Astrocyte (in vitro differentiated cells and primary cell): ENCODE results near the gene TAPBP. TPM values are rescaled to one million over a fixed set of nuclear protein-coding genes. Genes with fewer than 3 reads are reported as not detected.

Source experiments
- DNase-seq: peaks from one replicate; pipeline ENCODE4 v3.0.0-alpha.2; 2010; ENCODE audit warnings: low read depth
- FAIRE-seq: peaks from 2 replicates; lab custom pipeline; 2011; peaks lifted over from hg19 to GRCh38; lab: Jason Lieb, UNC
- H2AFZ ChIP-seq: 2 replicates; pipeline ENCODE4 v1.6.0; 2012; ENCODE audit warnings: low read depth, low read length, inconsistent platforms
- H3K27ac ChIP-seq: 2 replicates; pipeline ENCODE4 v1.5.1; 2011; ENCODE audit warnings: low read depth, low read length, inconsistent platforms
- H3K27me3 ChIP-seq: 2 replicates; pipeline ENCODE4 v1.6.0; 2011; ENCODE audit warnings: low read length, inconsistent platforms; ENCODE audit not compliant: insufficient read depth
- H3K36me3 ChIP-seq: 2 replicates; pipeline ENCODE4 v1.5.1; 2011; ENCODE audit warnings: low read length, inconsistent platforms; ENCODE audit not compliant: insufficient read depth
- H3K4me1 ChIP-seq: 2 replicates; pipeline ENCODE4 v1.5.1; 2011; ENCODE audit warnings: low read length, inconsistent platforms; ENCODE audit not compliant: insufficient read depth
- H3K4me2 ChIP-seq: 2 replicates; pipeline ENCODE4 v1.6.0; 2012; ENCODE audit warnings: low read length, inconsistent platforms
- H3K4me3 ChIP-seq: 2 replicates; pipeline ENCODE4 v1.5.1; 2011; ENCODE audit warnings: low read depth, mild to moderate bottlenecking, low read length, inconsistent platforms; ENCODE audit not compliant: insufficient read depth
- H3K79me2 ChIP-seq: 2 replicates; pipeline ENCODE4 v1.6.0; 2012; ENCODE audit warnings: mild to moderate bottlenecking, low read length, inconsistent platforms; ENCODE audit not compliant: insufficient read depth
- H3K9ac ChIP-seq: 2 replicates; pipeline ENCODE4 v1.6.0; 2012; ENCODE audit warnings: mild to moderate bottlenecking, low read length, inconsistent platforms
- H3K9me3 ChIP-seq: 2 replicates; pipeline ENCODE4 v1.5.1; 2012; ENCODE audit warnings: low read depth, mild to moderate bottlenecking, low read length, inconsistent platforms; ENCODE audit not compliant: insufficient read depth
- H4K20me1 ChIP-seq: 2 replicates; pipeline ENCODE4 v1.6.0; 2012; ENCODE audit warnings: low read length, inconsistent platforms; ENCODE audit not compliant: insufficient read depth
- H3K27ac Mint-ChIP-seq: one replicate; pipeline ENCODE4 v1.8.0; 2021; ENCODE audit warnings: mild to moderate bottlenecking, mixed read lengths; ENCODE audit not compliant: unreplicated experiment
- H3K27me3 Mint-ChIP-seq: one replicate; pipeline ENCODE4 v1.8.0; 2021; ENCODE audit warnings: low read depth, mixed read lengths; ENCODE audit not compliant: unreplicated experiment
- H3K36me3 Mint-ChIP-seq: one replicate; pipeline ENCODE4 v1.8.0; 2021; ENCODE audit warnings: low read depth, mixed read lengths; ENCODE audit not compliant: unreplicated experiment
- H3K4me1 Mint-ChIP-seq: one replicate; pipeline ENCODE4 v1.8.0; 2021; ENCODE audit warnings: low read depth, mixed read lengths; ENCODE audit not compliant: unreplicated experiment
- H3K4me3 Mint-ChIP-seq: one replicate; pipeline ENCODE4 v1.8.0; 2021; ENCODE audit warnings: mild to moderate bottlenecking, moderate library complexity, mixed read lengths; ENCODE audit not compliant: unreplicated experiment
- H3K9me3 Mint-ChIP-seq: one replicate; pipeline ENCODE4 v1.8.0; 2021; ENCODE audit warnings: mild to moderate bottlenecking, mixed read lengths; ENCODE audit not compliant: unreplicated experiment
- CTCF ChIP-seq: IDR thresholded peaks from 2 replicates; pipeline ENCODE4 v1.5.1; 2011; ENCODE audit warnings: low read depth, mild to moderate bottlenecking, inconsistent platforms, low read length, moderate library complexity; ENCODE audit not compliant: insufficient read depth
- EZH2 ChIP-seq: IDR thresholded peaks from 2 replicates; pipeline ENCODE4 v1.6.1; 2012; ENCODE audit warnings: mild to moderate bottlenecking, low read length, inconsistent platforms; ENCODE audit not compliant: insufficient read depth
- total RNA-seq: library from RNA; stranded (reverse); gene quantifications from 2 replicates; pipeline ENCODE4 v1.2.1, GENCODE V29; 2021

The TAPBP gene
- total RNA-seq, 1 donor from 2014 or later, result 128 TPM

GRCh38 chr6:33272275-33273128 lies 41.4 kb downstream of the TAPBP start:
- H3K9ac ChIP-seq, result peak overlapping the region; percentile 90
- H3K4me1 ChIP-seq, result peaks cover 49% of the 10 kb centered on the region
- H3K27ac ChIP-seq, result peak overlapping the region; percentile 95
- no peaks in the 10 kb centered on the region for H3K9me3 ChIP-seq
- no peaks in the 10 kb centered on the region for H3K9me3 Mint-ChIP-seq
- no peaks in the 10 kb centered on the region for H3K27me3 ChIP-seq
- peaks cover 66% of the 10 kb centered on the region for H3K79me2 ChIP-seq
- H3K4me3 ChIP-seq, result peak overlapping the region; percentile 97
- H3K27me3 Mint-ChIP-seq, result no peaks in the 10 kb centered on the region
- H3K36me3 ChIP-seq, result peaks cover 46% of the 10 kb centered on the region
- peaks cover 17% of the 10 kb centered on the region for H3K36me3 Mint-ChIP-seq
- H3K27ac Mint-ChIP-seq, result peak overlapping the region; percentile 100
- no peak for FAIRE-seq
- TF ChIP-seq EZH2, result no peak
- peak overlapping the region; percentile 58 for H2AFZ ChIP-seq
- H4K20me1 ChIP-seq, result peaks cover 48% of the 10 kb centered on the region
- H3K4me2 ChIP-seq, result peak overlapping the region; percentile 95
- DNase-seq, result no peak
- peaks cover 26% of the 10 kb centered on the region for H3K4me1 Mint-ChIP-seq
- peak overlapping the region; percentile 100 for H3K4me3 Mint-ChIP-seq

- Histone ChIP-seq H3K27me3 (no peaks in the 10 kb centered on the region), H2AFZ (peak within 1 kb of the TSS; percentile 93), H3K9ac (peak within 1 kb of the TSS; percentile 90), H4K20me1 (peaks cover 47% of the 10 kb centered on the region), H3K36me3 (peaks cover 50% of the 10 kb centered on the region), H3K4me3 (peak within 1 kb of the TSS; percentile 97), H3K4me1 (peaks cover 40% of the 10 kb centered on the region), H3K27ac (peak within 1 kb of the TSS; percentile 95), H3K79me2 (peaks cover 66% of the 10 kb centered on the region), H3K4me2 (peak within 1 kb of the TSS; percentile 95), H3K9me3 (no peaks in the 10 kb centered on the region)
- peak; percentile 71 for FAIRE-seq
- Mint-ChIP-seq H3K4me3 (peak within 1 kb of the TSS; percentile 100), H3K9me3 (no peaks in the 10 kb centered on the region), H3K36me3 (peaks cover 18% of the 10 kb centered on the region), H3K27me3 (no peaks in the 10 kb centered on the region), H3K27ac (peak within 1 kb of the TSS; percentile 100), H3K4me1 (peaks cover 26% of the 10 kb centered on the region)
- no peak for TF ChIP-seq CTCF
- no peak for TF ChIP-seq EZH2
- DNase-seq, result peak; percentile 99
Observed at GRCh38 chr6:33271468-33272274, 42.2 kb downstream of the TAPBP start, which contains the start of the genes RPS18 and VPS52. Gene RPS18 (plus strand): TSS chr6:33272075. CDS start chr6:33272120, 45 bp downstream. Gene VPS52 (minus strand): TSS chr6:33271876. CDS start chr6:33271675, 201 bp downstream.

- H4K20me1 ChIP-seq, result peaks cover 41% of the 10 kb centered on the region
- H3K36me3 ChIP-seq, result peaks cover 44% of the 10 kb centered on the region
- H3K4me2 ChIP-seq, result peak overlapping the region; percentile 95
- peak overlapping the region; percentile 100 for H3K4me3 Mint-ChIP-seq
- H3K27me3 Mint-ChIP-seq, result no peaks in the 10 kb centered on the region
- no peaks in the 10 kb centered on the region for H3K27me3 ChIP-seq
- H3K4me1 Mint-ChIP-seq, result peaks cover 23% of the 10 kb centered on the region
- DNase-seq (no peak), FAIRE-seq (no peak)
- H3K9me3 ChIP-seq, result no peaks in the 10 kb centered on the region
- TF ChIP-seq EZH2, result no peak
- peak overlapping the region; percentile 95 for H3K27ac ChIP-seq
- H3K4me3 ChIP-seq, result peak overlapping the region; percentile 97
- peaks cover 22% of the 10 kb centered on the region for H3K36me3 Mint-ChIP-seq
- peak overlapping the region; percentile 100 for H3K27ac Mint-ChIP-seq
- H3K4me1 ChIP-seq, result peaks cover 35% of the 10 kb centered on the region
- peak overlapping the region; percentile 90 for H3K9ac ChIP-seq
- peak overlapping the region; percentile 93 for H2AFZ ChIP-seq
- H3K79me2 ChIP-seq, result peaks cover 66% of the 10 kb centered on the region
- H3K9me3 Mint-ChIP-seq, result no peaks in the 10 kb centered on the region
Observed at GRCh38 chr6:33271117-33271467, 42.8 kb downstream of the TAPBP start.
